HepG2 (cell line): ENCODE measurements around the gene RNF25. TPM values are rescaled to one million over a fixed set of nuclear protein-coding genes. Genes with fewer than 3 reads are reported as not detected.
A peak's percentile ranks its signal among the peaks of the same experiment; 100 is the strongest.

Experiments
- ARID4A ChIP-seq: sonication (generic); formaldehyde crosslinking; IDR thresholded peaks from 2 replicates; pipeline ENCODE4 v1.5.0; 2020; ENCODE audit warnings: mild to moderate bottlenecking, missing genetic modification reagents, borderline replicate concordance
- ARNT2 ChIP-seq: sonication (generic); formaldehyde crosslinking; IDR thresholded peaks from 2 replicates; pipeline ENCODE4 v1.8.0; 2022; ENCODE audit warnings: mild to moderate bottlenecking, low read depth, missing genetic modification reagents, moderate library complexity
- CBX5 ChIP-seq: sonication (generic); formaldehyde crosslinking; IDR thresholded peaks from 2 replicates; pipeline ENCODE4 v1.4.0; 2020; ENCODE audit warnings: missing genetic modification reagents, borderline replicate concordance
- DPF2 ChIP-seq: sonication (generic); formaldehyde crosslinking; IDR thresholded peaks from 2 replicates; pipeline ENCODE4 v1.4.0; 2020; ENCODE audit warnings: mild to moderate bottlenecking, low read depth, missing genetic modification reagents, borderline replicate concordance
- KDM4B ChIP-seq: sonication (generic); formaldehyde crosslinking; IDR thresholded peaks from 2 replicates; pipeline ENCODE4 v1.4.0; 2020; ENCODE audit warnings: missing genetic modification reagents
- ONECUT2 ChIP-seq: sonication (generic); formaldehyde crosslinking; IDR thresholded peaks from 2 replicates; pipeline ENCODE4 v1.4.0; 2020; ENCODE audit warnings: missing genetic modification reagents
- RBM39 ChIP-seq: fragments of 200-400 bp; formaldehyde crosslinking; IDR thresholded peaks from one replicate; pipeline ENCODE4 v1.6.1; 2018; ENCODE audit warnings: antibody characterized with exemption, mild to moderate bottlenecking, low read depth, low read length; ENCODE audit not compliant: poor library complexity, severe bottlenecking
- SAP130 ChIP-seq: IDR thresholded peaks from 2 replicates; pipeline ENCODE4 v1.6.1; 2016; ENCODE audit warnings: low read depth
- SMAD1 ChIP-seq: sonication (generic); formaldehyde crosslinking; IDR thresholded peaks from 2 replicates; pipeline ENCODE4 v1.4.0; 2020; ENCODE audit warnings: missing genetic modification reagents, low read depth, mild to moderate bottlenecking, borderline replicate concordance
- UBTF ChIP-seq: sonication (generic); formaldehyde crosslinking; IDR thresholded peaks from 2 replicates; pipeline ENCODE4 v1.4.0; 2020; ENCODE audit warnings: mild to moderate bottlenecking, missing genetic modification reagents
- ZBTB4 ChIP-seq: sonication (generic); formaldehyde crosslinking; IDR thresholded peaks from 2 replicates; pipeline ENCODE4 v1.4.0; 2020; ENCODE audit warnings: missing genetic modification reagents, mild to moderate bottlenecking, borderline replicate concordance
- ZBTB7A ChIP-seq: sonication (generic); formaldehyde crosslinking; IDR thresholded peaks from 2 replicates; pipeline ENCODE4 v1.8.0; 2022; ENCODE audit warnings: mild to moderate bottlenecking, missing genetic modification reagents
- ZBTB8A ChIP-seq: sonication (generic); formaldehyde crosslinking; IDR thresholded peaks from 2 replicates; pipeline ENCODE4 v1.4.0; 2020; ENCODE audit warnings: mild to moderate bottlenecking, low read depth, missing genetic modification reagents, borderline replicate concordance
- ZIK1 ChIP-seq: sonication (generic); formaldehyde crosslinking; IDR thresholded peaks from 2 replicates; pipeline ENCODE4 v1.5.0; 2020; ENCODE audit warnings: mild to moderate bottlenecking, low read depth, missing genetic modification reagents, borderline replicate concordance
- ZNF326 ChIP-seq: sonication (generic); formaldehyde crosslinking; IDR thresholded peaks from 2 replicates; pipeline ENCODE4 v1.4.0; 2020; ENCODE audit warnings: missing genetic modification reagents, borderline replicate concordance
- ZNF383 ChIP-seq: sonication (generic); formaldehyde crosslinking; IDR thresholded peaks from 2 replicates; pipeline ENCODE4 v1.4.0; 2020; ENCODE audit warnings: missing genetic modification reagents, mild to moderate bottlenecking, borderline replicate concordance
- ZNF530 ChIP-seq: sonication (generic); formaldehyde crosslinking; IDR thresholded peaks from 2 replicates; pipeline ENCODE4 v1.5.0; 2020; ENCODE audit warnings: low read depth, mild to moderate bottlenecking, missing genetic modification reagents
- ZNF558 ChIP-seq: sonication (generic); formaldehyde crosslinking; IDR thresholded peaks from 2 replicates; pipeline ENCODE4 v1.9.0; 2022; ENCODE audit warnings: mild to moderate bottlenecking, missing genetic modification reagents, borderline replicate concordance
- polyA plus RNA-seq, 8 experiments: library from polyadenylated mRNA; depleted of rRNA in 3 of 8; stranded (reverse) in 7 of 8; unstranded in 1 of 8; fragments of >200 nt; fragmentation: Illumina TruSeq in 4 of 8; extraction: Trizol in 4 of 8; gene quantifications; 2 replicates each; pipeline versions ENCODE4 v1.2.1 to v1.2.3, GENCODE V29; 2011 to 2016; ENCODE audit warnings: low read depth in 4 of 8, missing spikeins in 1 of 8, mixed read lengths in 1 of 8; ENCODE audit not compliant: insufficient read depth in 1 of 8
- total RNA-seq, 5 experiments: library from RNA; depleted of rRNA; stranded (reverse); fragments of >200 nt; fragmentation: Illumina TruSeq; extraction: Trizol; gene quantifications; 2 replicates each; pipeline ENCODE4 v1.2.3, GENCODE V29; 2016; ENCODE audit warnings: low read depth in 1 of 5

RNF25 gene
- total and polyA plus RNA-seq, 2 of the 13 experiments (the other 11 are each of a cell fraction or from before 2014, with no cell fraction given) = 37.0 to 87.6 TPM

GRCh38 chr2:218671654-218672566 is at the start of gene RNF25, which contains the start of gene STK36 (continued):
- 0 out of 2 replicates have a peak, but pooled peaks have one; percentile 28 for TF ChIP-seq ARNT2
- no peak for TF ChIP-seq ZBTB4
- no peak for TF ChIP-seq ZNF383 (CRISPR knock-in tag)
- peak; percentile 100 for TF ChIP-seq SAP130
- no peak for TF ChIP-seq ZNF558
- TF ChIP-seq ONECUT2 (CRISPR knock-in tag) = no peak; the same call in 1 of the 2 replicates
- TF ChIP-seq CBX5 = peak; percentile 82; the same call in 1 of the 2 replicates
- TF ChIP-seq KDM4B = no peak; the same call in 1 of the 2 replicates
- TF ChIP-seq SMAD1 (CRISPR knock-in tag) = peak; percentile 66; the same call in 1 of the 2 replicates
- TF ChIP-seq ZNF530 (CRISPR knock-in tag) = no peak
- TF ChIP-seq ZNF326 (CRISPR knock-in tag) = no peak
- TF ChIP-seq ZIK1 (CRISPR knock-in tag) = peak; percentile 69; the same call in 1 of the 2 replicates
- TF ChIP-seq RBM39 = peak; percentile 79
- peak; percentile 99 for TF ChIP-seq ARID4A (CRISPR knock-in tag)
- TF ChIP-seq ZBTB7A (CRISPR knock-in tag) = no peak; the same call in 1 of the 2 replicates
- no peak for TF ChIP-seq DPF2
- no peak for TF ChIP-seq ZBTB8A (CRISPR knock-in tag)
- peak; percentile 86 for TF ChIP-seq UBTF (CRISPR knock-in tag)
